CD4-positive, alpha-beta T cell treated with Interleukin-4 for 1 hour (primary cell): ENCODE measurements around the gene TUBE1.
A peak's percentile ranks its signal among the peaks of the same experiment; 100 is the strongest.

Experiments
- DNase-seq, 2 donors: peaks; one replicate each; pipeline ENCODE4 v3.0.0-alpha.2; 2020 to 2022

TUBE1 gene

DNA sequence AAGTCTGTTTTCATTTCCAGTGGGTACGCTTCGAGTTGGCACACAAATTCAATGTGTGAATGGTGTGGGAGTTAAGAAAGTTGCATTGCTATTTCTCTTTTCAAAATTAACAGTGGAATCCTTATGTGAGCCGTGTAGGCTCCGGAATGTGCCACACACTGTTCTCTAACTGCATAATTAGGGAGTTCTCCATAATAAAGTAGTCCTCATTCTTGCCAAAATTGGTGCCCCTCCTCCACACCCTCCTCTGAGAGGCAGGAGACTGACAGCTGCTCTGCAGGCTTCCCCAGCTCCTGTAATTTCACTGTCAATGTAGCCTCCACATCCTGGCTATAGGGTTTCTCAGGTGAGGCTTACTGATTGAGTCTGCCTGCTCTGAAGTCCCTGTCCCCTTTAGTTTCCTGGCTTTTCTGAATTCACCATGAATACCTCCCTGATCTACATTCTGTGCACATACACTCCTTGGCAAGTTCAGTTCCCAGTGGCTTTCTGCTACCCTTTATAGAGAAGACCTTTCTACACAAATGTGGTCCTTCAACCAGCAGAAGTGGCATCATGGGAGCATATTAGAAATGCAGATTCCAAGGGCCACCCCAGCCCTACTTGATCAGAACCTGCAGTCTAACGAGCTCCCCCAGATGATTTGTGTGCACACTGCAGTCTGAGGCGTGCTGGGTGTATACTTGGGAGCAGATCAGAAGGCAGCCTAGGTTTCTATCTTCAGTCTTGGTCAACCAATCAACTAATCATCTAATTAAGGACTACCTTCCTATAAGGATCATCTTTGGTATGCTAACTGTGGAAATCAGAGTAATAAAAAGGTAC lies 53.3 kb downstream of the TUBE1 start:
- no peak for DNase-seq

DNA sequence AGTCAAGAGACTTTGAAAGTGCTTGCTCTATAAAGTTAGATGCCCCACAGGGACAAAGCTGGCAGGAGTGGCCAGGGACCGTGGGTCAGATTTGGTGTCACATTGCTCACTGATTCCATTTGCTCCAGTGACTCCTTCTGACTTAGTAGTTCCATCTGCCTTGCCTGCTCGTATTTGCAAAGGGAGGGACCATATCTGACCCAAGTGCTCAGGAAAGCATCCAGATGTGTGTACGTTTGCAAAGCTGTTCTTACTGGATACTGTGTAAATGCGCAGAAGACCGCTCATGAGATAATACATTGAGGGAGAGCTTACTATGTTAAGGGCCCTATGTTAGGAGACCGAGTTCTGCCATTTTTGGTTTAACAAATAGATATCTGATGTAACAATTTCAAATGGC lies 54.6 kb downstream of the TUBE1 start:
- DNase-seq: no peak

DNA sequence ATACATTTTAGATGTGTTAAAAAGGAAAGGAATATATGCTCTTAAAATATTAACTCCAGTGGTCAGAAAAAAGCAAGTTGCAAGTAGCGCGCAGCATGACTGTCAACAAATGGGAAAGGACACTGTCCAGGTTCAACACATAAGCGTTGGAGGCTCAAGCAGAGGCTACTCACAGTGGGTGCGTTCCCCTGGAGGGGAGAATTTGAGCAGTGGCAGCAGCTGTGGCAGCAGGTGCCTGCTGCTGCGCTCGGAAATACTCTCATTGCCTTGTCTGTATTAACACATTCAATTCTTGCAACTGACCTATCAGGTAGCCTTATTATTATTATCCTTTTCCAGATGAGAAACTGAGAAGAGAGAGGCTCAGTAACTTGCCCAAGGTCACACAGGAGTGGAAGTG lies 55.3 kb downstream of the TUBE1 start:
- DNase-seq: no peak

DNA sequence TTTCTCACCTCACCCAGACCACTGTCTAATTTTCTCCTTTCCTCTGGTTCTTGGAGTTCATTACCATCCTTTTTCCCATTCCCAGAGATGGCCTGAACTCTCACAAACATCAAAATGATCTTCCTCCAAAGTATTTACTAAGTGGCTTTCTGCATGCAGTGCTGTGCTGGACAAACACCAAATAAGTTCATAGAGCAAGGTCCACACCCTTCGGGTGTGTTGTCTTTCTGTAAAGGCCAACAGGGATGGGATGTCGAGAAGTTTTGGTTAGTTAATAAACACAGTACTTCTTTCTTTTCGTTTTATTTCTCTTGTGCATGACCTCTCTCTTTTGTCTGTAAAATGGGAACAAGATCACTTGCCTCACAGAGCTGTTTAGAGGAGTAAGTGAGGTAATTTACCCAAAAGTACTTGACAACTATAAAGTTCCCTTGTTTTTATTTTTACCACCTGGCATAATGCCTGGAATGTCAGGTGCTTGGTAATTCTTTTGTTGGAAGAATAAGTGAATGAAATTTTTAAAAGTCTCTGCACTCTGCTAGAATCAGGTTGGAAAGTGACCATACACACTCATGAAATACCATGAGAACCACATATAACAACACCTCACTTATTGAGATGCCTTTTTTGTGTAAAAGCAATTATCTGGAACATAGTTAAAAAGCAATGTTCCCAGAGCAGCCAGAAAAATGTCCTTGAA lies 56.2 kb downstream of the TUBE1 start:
- DNase-seq: no peak

DNA sequence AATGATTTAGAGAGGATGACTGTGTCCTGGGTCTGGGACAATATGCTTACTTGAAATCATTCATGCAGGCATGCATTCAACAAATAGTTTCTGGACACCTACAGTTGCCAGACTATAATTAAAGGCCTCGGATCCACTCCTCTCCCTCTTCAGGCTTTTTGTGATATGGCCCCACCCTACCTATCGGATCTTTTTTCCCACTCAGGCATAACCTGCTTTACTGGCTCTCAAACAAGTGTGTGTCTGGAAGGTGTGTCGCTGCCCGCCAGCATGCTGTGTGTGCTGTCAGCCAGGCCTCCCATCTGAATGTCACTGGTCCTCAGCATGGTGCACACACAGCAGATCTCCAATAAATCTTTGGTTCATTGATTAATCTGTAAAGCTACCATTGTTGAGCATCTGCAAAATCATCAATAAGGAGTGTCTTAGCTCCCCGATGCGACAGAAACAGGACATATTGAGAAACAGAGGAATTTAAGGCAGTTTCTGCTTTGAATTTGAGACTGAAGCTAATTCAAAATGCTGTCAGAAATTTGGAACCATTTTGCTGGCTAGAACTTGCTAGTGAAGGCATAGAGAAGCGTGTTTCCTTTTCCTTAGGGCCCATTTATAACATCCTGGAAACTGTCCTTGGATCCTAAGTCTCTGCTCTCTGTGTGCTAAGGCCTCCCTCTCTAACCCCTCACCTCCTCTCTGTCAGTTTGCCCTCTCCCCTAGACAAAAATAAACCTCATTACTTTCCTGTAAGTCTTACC lies 56.9 kb downstream of the TUBE1 start:
- DNase-seq: no peak

DNA sequence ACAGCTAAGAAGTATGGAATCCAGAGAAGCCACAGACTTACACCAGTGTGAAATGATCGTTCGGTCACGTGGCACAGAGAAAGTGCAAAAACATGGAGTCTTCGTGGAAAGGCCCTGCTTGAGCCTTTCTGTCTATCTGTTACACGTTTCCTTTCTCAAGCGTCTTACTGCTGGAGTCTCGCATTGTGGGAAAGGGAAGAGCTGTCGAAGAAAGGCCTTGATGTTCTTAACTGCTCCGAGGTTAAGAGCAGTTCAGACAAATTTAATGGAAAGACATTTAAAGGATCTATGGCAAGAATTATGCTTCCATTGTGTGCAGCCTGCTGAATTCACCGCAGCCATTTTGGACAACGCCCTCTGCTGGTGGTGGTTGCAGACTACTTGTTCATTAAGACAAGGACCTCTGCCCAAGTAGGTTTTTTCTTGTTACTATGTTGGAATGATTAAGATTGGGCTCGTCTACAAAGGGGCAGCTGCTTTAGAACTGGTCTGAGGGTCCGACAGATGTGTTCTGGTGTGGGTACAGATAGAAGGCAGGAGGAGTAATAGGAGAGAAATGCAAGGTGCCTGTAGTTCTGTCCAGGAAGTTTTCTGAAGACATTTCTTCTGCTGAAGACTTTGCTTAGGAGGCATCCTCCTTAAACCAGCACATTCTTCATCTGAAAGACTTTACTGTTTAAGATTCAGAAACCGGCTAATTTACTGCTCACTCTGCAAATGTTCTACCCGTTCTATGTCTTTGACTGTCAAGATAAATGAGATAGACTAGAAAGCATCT lies 58.0 kb downstream of the TUBE1 start:
- peak; percentile 65 to 70 for DNase-seq

DNA sequence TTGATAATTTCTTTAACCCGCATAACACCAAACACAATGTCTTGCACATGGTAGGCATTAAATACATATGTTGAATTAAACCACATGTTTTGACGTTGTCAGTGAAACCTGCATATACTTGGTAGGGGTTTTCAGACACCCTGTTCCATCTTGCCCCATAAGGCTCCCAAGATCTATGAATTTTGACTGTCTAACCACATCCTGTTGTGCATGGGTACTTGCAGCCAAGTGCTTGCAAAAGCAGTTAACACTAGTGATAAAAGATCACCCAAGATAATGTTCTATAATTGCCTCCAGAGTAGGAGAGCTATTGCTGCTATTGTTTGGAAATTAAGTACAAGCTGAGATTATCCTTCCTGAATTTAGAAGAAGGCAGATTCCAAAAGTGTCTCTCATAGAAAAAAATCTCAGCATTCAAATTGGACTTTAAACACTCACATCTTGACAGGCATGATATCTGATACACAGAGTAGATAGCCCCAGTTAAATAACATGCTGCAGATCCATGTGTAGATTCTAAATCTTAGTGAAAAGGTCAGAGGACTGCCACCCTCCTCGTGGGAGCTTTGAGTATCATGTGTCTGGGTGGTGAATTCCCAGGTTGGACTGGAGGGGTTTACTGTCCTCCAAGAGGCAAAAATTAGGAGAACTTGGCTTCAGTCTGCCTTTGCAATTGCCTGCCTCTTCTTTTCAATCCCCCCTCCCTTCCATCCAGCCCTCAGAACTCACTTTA lies 59.2 kb downstream of the TUBE1 start:
- peak; percentile 69 to 86 for DNase-seq

DNA sequence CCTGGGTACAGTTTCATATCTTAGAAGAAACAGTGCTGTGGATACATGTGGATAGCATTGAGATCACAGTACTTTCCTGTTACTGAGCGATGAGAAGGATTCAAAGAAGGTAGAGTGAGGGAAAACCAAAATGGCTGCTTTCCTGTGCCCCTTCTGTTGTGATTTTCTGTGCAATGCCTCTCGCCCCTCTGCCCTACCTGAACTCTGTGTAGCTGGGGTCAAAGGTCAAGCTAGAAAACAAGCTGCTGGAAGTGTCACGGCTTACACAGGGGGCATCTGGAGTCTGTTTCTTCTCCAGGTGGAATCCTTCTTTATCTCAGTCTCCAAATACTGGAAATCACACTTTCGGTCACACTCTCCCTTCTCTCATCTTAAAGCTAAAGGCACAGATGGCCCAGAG lies 60.3 kb downstream of the TUBE1 start:
- DNase-seq: no peak

DNA sequence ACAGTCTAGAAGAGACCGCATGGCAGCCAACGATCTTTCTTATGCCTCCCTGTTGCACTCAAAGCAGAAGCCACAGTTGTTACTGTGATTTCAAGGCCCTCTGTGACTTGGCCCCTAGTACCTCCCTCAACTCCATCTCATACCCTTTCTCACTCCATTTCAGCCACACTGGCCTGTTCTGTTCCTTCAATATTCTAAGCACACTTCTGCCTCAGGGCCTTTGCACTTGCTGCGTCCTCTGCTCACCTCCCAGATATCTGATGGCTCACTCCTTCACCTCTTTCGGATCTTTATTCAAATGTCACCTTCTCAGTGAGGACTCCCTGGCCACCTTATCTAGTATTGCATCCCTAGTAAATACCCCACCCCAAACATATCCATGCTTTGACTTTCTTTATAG lies 62.8 kb downstream of the TUBE1 start:
- no peak for DNase-seq

DNA sequence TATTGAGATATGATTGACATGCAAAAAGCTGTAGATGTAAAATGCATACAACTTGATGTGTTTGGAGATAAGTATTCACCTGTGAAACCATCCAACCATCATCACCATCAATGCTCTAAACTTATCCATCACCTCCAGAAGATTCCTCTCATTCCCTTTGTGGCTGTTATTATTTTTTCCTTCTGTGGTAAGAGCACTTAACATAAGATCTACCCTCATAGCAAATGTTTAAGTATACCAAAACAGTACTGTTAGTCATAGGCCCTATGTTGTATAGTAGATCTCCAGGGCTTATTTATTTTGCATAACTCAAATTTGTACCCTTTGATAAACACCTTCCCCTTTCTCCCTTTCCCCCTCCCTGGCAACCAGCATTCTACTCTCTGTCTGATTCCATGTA lies 64.5 kb downstream of the TUBE1 start:
- no peak for DNase-seq

DNA sequence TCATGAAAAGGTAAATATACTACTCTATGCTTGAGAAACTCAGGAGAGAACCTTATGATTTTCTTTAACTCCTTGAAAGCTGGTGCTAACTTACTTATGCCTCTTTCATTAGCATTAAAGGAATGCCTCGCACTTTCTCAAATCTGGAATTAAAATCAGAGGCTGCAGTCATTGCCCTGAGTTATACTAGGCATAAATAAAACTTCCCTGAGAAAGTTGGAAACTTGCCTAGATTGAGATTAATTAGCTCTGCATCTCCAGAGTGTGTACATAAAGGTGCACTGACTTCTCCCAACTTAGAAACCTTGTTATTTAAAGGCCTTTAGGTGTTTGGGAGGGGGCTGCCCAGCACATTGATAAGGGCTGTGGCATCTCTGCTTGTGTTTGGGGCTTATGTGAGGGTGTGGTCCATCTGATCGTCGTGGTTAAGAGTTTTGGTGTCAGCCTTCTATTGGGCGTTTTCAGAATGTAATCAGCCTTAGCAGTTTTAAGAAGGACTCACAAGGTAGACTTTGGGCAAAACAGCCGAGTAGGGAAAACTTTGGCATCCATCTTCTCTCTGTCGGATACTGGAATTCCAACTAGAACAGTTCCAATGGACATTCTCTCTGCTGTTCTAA lies 65.5 kb downstream of the TUBE1 start:
- no peak for DNase-seq
